OCI-LY1 (cell line): Measurements from ENCODE around the gene MTHFD1L.

Experiments used
- EZH2 ChIP-seq: fragments of 200-600 bp; sonication (generic), shearing (Covaris generic); IDR thresholded peaks from 2 replicates; pipeline ENCODE4 v1.8.0; 2017; ENCODE audit warnings: borderline replicate concordance, mixed run types, mild to moderate bottlenecking, antibody characterized with exemption, low read length, moderate library complexity, mixed read lengths
- TF ChIP-seq, protein P1 (sequence below): fragments of 200-600 bp; sonication (generic), shearing (Covaris generic); IDR thresholded peaks from 2 replicates; pipeline ENCODE4 v1.5.1; 2017; ENCODE audit warnings: mild to moderate bottlenecking, antibody characterized with exemption, low read length, moderate library complexity, mixed read lengths

GRCh38 chr6:151043944-151044343 lies 178.4 kb downstream of the MTHFD1L start:
- TF ChIP-seq, protein P1, sequence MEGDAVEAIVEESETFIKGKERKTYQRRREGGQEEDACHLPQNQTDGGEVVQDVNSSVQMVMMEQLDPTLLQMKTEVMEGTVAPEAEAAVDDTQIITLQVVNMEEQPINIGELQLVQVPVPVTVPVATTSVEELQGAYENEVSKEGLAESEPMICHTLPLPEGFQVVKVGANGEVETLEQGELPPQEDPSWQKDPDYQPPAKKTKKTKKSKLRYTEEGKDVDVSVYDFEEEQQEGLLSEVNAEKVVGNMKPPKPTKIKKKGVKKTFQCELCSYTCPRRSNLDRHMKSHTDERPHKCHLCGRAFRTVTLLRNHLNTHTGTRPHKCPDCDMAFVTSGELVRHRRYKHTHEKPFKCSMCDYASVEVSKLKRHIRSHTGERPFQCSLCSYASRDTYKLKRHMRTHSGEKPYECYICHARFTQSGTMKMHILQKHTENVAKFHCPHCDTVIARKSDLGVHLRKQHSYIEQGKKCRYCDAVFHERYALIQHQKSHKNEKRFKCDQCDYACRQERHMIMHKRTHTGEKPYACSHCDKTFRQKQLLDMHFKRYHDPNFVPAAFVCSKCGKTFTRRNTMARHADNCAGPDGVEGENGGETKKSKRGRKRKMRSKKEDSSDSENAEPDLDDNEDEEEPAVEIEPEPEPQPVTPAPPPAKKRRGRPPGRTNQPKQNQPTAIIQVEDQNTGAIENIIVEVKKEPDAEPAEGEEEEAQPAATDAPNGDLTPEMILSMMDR: no peak
- no peak for TF ChIP-seq EZH2
